ENCODE data around the gene OPTN.

Gene OPTN

GRCh38 chr10:13115832-13116803 lies 16.2 kb downstream of the OPTN start:
- H3K27ac ChIP-seq, result peak overlapping the region; percentile 8; the same call in 1 of the 2 replicates
- TF ChIP-seq ZFX (IDR thresholded peaks at IDR 0.05) (no peak), CTCF (conservative IDR thresholded peaks at IDR 0.05) (no peak)

- H3K27ac ChIP-seq, result no peak overlapping the region
Measured at GRCh38 chr10:13117841-13118783, 18.1 kb downstream of the OPTN start.

GRCh38 chr10:13118784-13119410 lies 18.9 kb downstream of the OPTN start:
- TF ChIP-seq CTCF (conservative IDR thresholded peaks at IDR 0.05), result no peak
- no peak for TF ChIP-seq ZFX (IDR thresholded peaks at IDR 0.05)
- no peak overlapping the region for H3K27ac ChIP-seq

More at GRCh38 chr10:13117841-13118783, 18.1 kb downstream of the OPTN start:
- no peak for TF ChIP-seq CTCF (conservative IDR thresholded peaks at IDR 0.05)
- TF ChIP-seq ZFX (IDR thresholded peaks at IDR 0.05), result no peak

- H3K27ac ChIP-seq, result no peak overlapping the region
- no peak for TF ChIP-seq CTCF (conservative IDR thresholded peaks at IDR 0.05)
Measured at GRCh38 chr10:13120786-13121499, 21.0 kb downstream of the OPTN start.

- no peak overlapping the region for H3K27ac ChIP-seq
- TF ChIP-seq CTCF (conservative IDR thresholded peaks at IDR 0.05) (no peak), ZFX (IDR thresholded peaks at IDR 0.05) (no peak)
Measured at GRCh38 chr10:13121500-13121854, 21.5 kb downstream of the OPTN start.

GRCh38 chr10:13136651-13137050 lies 36.7 kb downstream of the OPTN start:
- TF ChIP-seq ZFX (IDR thresholded peaks at IDR 0.05), result no peak
- TF ChIP-seq CTCF (conservative IDR thresholded peaks at IDR 0.05), result no peak
- no peak overlapping the region for H3K27ac ChIP-seq

Data from C4-2B (cell line).